Heart right ventricle (tissue), 16 donors: Measurements from ENCODE around the gene NUP205. TPM values are rescaled to one million over a fixed set of nuclear protein-coding genes. Genes with fewer than 3 reads are reported as not detected.

Experiments
- ATAC-seq, 8 donors: fragments of 200-7000 bp; cut with Tn5 transposase; one replicate each; pipeline ENCODE4 v1.9.1; 2020; ENCODE audit warnings: mild to moderate bottlenecking in 8 of 8, moderate library complexity in 8 of 8, moderate number of reproducible peaks in 1 of 8
- DNase-seq, 2 donors: peaks; one replicate each; pipeline ENCODE4 v3.0.0-alpha.2; 2020
- H3K27ac ChIP-seq, 10 donors: fragments of 200-600 bp; sonication (generic) in 2 of 10; one replicate each; pipeline versions ENCODE4 v1.5.0 to v1.8.0; 2020 to 2022; ENCODE audit warnings: mild to moderate bottlenecking in 3 of 10
- H3K27me3 ChIP-seq, 7 donors: fragments of 200-600 bp; one replicate each; pipeline ENCODE4 v1.8.0; 2021 to 2022; ENCODE audit warnings: mild to moderate bottlenecking in 2 of 7
- H3K36me3 ChIP-seq, 9 donors: fragments of 200-600 bp; sonication (generic) in 1 of 9; one replicate each; pipeline versions ENCODE4 v1.5.0 to v1.8.0; 2020 to 2022; ENCODE audit warnings: mild to moderate bottlenecking in 2 of 9
- H3K4me1 ChIP-seq, 9 donors: fragments of 200-600 bp; sonication (generic) in 1 of 9; one replicate each; pipeline versions ENCODE4 v1.5.0 to v1.8.0; 2020 to 2022; ENCODE audit warnings: mild to moderate bottlenecking in 4 of 9
- H3K4me3 ChIP-seq, 10 donors: fragments of 200-600 bp; sonication (generic) in 2 of 10; one replicate each; pipeline versions ENCODE4 v1.5.0 to v1.8.0; 2020 to 2022; ENCODE audit warnings: mild to moderate bottlenecking in 7 of 10, moderate library complexity in 2 of 10
- H3K9me3 ChIP-seq, 11 donors: fragments of 200-600 bp in 10 of 11; sonication (generic) in 2 of 11; one replicate each; pipeline versions ENCODE4 v1.5.0 to v1.8.0; 2013 to 2022; ENCODE audit warnings: mild to moderate bottlenecking in 2 of 11, control low read depth in 1 of 11, moderate library complexity in 1 of 11
- WGBS, 2 donors: extraction: QIAGEN DNeasy Blood & Tissue Kit; methylation state at CpG; one replicate each; pipeline ENCODE4 v1.1.7; 2013; ENCODE audit warnings: inconsistent platforms in 1 of 2; 5-methylcytosine and 5-hydroxymethylcytosine counted together
- intact Hi-C, 10 donors: fragments of 100-400 bp; cut with DNase I; formaldehyde crosslinking; loops; one replicate each; pipeline versions ENCODE4 v1.11.1 to v1.14.2; 2022
- polyA plus RNA-seq, 2 donors: library from polyadenylated mRNA; stranded (reverse); fragments of 200-250 nt; gene quantifications; one replicate each; pipeline ENCODE4 v1.2.3, GENCODE V29; 2013
- total RNA-seq, 10 donors: library from RNA; stranded (reverse); fragmentation: NEBNext Ultra II Directional in 3 of 10; extraction: Animal tissue kit (Norgen Biotek cat#: 25700) in 3 of 10; gene quantifications; one replicate each; pipeline versions ENCODE4 v1.2.1 to v1.2.4, GENCODE V29; 2021 to 2023
- TF ChIP-seq, protein P1 (sequence below), 9 donors: fragments of 200-600 bp; sonication (generic) in 2 of 9; IDR thresholded peaks; one replicate each; pipeline versions ENCODE4 v1.5.0 to v1.8.0; 2021 to 2022; ENCODE audit warnings: antibody characterized with exemption in 9 of 9, mild to moderate bottlenecking in 5 of 9, moderate library complexity in 1 of 9
- donor health status: Arrhythmogenic right ventricular cardiomyopathy.
- donor health status: ischemic (EF 13 %, LVEDD 7.1; RV severe dilation, severe dysfunction).
- donor health status: healthy with polysubstance abuse.
- donor health status: DM: no; HTN: yes; CAD: no.
- donor health status: DM: no; HTN: no; CAD: no.
- donor health status: ischemic (EF 25% LVEDD 6.9; RV normal size, moderate dysfunction).
- donor health status: ischemic (EF 25% LVEDD 5.7; RV mildly dilated, moderate dysfunction).
- donor health status: healthy.
- donor health status: DM: yes; HTN: yes; CAD: no.
- donor health status: Ischemic cardiomyopathy.
- donor health status: ischemic (EF 35%, LVEDD 5.7; RV mildly dilated, moderate dysfunction).
- donor health status: nonischemic (EF 11% LVEDD 7.7; RV severe dilation, severe dysfunction).
- donor health status: DM: yes; HTN: yes; CAD: no.
- donor health status: PGD.
- donor health status: ischemic (EF 29% LVEDD 5.4; RV normal size, mild dysfunction).
- donor health status: nonischemic (EF 23%, LVEDD 6.1; RV moderate dilation, normal function).

Gene NUP205
- total and polyA plus RNA-seq, 12 donors, result 11.6 to 23.6 (median 14.1) TPM

DNA sequence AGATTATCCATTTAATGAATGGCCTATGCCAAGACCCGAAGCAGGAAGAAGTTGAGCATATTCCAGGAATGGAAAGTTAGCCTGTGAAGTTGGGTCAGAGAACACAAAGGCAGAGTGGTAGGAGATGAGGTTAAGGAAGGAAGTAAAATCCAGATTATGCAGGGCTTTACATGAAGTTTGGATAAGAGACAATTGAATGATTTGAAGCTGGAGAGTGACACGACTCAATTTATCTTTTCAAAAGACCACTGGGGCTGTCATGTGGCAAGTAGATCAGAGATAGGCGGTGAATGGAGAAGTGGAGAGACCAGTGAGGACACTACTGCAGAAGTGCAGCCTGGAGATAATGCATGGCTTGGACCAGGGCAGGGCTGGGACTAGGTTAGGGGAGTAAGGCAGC is 40.7 kb upstream of the NUP205 start:
- WGBS, 2 donors, result 69 to 71% methylated on average over 3 of the region's 3 CpGs

DNA sequence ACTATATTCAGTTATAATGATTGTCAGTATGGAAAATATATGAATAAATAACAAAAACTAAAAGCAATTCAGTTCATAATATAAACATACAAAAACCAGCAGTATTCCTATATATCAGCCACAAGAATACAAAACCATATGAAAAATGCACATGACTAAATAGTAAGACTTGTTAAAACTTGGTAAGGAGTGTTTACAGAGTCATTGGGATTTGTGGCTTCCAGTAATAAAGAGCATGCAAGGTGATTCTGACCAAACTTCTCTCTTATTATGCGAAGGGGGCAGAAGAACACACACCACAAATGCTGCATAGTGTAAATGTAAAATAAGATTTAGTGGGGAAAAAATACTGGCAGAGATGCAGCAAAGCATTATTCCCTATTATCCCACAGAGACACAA is 39.0 kb upstream of the NUP205 start:
- Histone ChIP-seq H3K27me3 (no peaks in the 10 kb centered on the region), H3K4me1 (no peaks in the 10 kb centered on the region), H3K27ac (no peak overlapping the region), H3K9me3 (peaks cover 0 to 6% (median 0%) of the 10 kb centered on the region in 11 donors), H3K4me3 (no peak overlapping the region), H3K36me3 (no peaks in the 10 kb centered on the region)
- ATAC-seq (no peak), DNase-seq (no peak)
- intact Hi-C loops, result loop anchor here in 1 of 10 donors (10.0 kb wide), 1 partner anchor 126 kb away; no protein-coding TSS in a partner anchor
- WGBS, 2 donors, result 94 to 97% methylated on average over 1 of the region's 1 CpG
- TF ChIP-seq, protein P1, sequence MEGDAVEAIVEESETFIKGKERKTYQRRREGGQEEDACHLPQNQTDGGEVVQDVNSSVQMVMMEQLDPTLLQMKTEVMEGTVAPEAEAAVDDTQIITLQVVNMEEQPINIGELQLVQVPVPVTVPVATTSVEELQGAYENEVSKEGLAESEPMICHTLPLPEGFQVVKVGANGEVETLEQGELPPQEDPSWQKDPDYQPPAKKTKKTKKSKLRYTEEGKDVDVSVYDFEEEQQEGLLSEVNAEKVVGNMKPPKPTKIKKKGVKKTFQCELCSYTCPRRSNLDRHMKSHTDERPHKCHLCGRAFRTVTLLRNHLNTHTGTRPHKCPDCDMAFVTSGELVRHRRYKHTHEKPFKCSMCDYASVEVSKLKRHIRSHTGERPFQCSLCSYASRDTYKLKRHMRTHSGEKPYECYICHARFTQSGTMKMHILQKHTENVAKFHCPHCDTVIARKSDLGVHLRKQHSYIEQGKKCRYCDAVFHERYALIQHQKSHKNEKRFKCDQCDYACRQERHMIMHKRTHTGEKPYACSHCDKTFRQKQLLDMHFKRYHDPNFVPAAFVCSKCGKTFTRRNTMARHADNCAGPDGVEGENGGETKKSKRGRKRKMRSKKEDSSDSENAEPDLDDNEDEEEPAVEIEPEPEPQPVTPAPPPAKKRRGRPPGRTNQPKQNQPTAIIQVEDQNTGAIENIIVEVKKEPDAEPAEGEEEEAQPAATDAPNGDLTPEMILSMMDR (IDR thresholded peaks at IDR 0.05), result no peak

More for the DNA sequence above, 40.7 kb upstream of the NUP205 start:
- DNase-seq (no peak), ATAC-seq (no peak)
- no peaks in the 10 kb centered on the region for H3K36me3 ChIP-seq
- H3K4me1 ChIP-seq, result no peaks in the 10 kb centered on the region
- no peaks in the 10 kb centered on the region for H3K9me3 ChIP-seq
- H3K27me3 ChIP-seq, result no peaks in the 10 kb centered on the region
- TF ChIP-seq, protein P1 (IDR thresholded peaks at IDR 0.05), result no peak
- no peak overlapping the region for H3K4me3 ChIP-seq
- intact Hi-C loops, result loop anchor here in 1 of 10 donors (10.0 kb wide), 1 partner anchor 128 kb away; no protein-coding TSS in a partner anchor
- H3K27ac ChIP-seq, result no peak overlapping the region

DNA sequence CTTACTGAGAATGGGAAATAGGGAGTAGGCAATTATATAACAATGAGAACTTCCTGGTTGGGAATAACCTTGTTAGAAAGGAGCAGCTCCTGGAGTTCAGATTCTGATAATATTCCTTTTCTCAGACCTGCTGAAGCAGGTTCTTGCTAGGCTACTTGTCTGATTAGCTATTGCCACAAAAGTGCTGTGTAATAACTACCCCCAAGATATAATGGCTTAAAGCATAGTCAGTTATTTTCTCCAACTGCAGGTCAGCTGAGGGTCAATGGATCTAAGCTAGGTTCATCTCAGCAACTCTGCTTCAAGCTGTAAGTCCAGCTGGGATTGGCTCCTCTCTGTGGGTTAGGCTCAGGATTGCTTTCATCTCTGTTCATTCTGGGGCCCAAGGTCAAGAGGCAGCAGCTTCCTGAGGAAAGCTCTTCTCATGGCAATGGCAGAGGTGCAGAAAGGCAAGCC is 38.5 kb upstream of the NUP205 start:
- TF ChIP-seq, protein P1 (IDR thresholded peaks at IDR 0.05), result no peak
- H3K27me3 ChIP-seq, result no peaks in the 10 kb centered on the region
- DNase-seq (peak in 1 of 2 donors; percentile 10), ATAC-seq (peak in 1 of 8 donors; percentile 38)
- H3K36me3 ChIP-seq, result no peaks in the 10 kb centered on the region
- no peak overlapping the region for H3K4me3 ChIP-seq
- intact Hi-C loops, result loop anchor here in 1 of 10 donors (10.0 kb wide), 1 partner anchor 126 kb away; no protein-coding TSS in a partner anchor
- H3K9me3 ChIP-seq, result peaks cover 0 to 6% (median 0%) of the 10 kb centered on the region in 11 donors
- no peak overlapping the region for H3K27ac ChIP-seq
- H3K4me1 ChIP-seq, result no peaks in the 10 kb centered on the region

DNA sequence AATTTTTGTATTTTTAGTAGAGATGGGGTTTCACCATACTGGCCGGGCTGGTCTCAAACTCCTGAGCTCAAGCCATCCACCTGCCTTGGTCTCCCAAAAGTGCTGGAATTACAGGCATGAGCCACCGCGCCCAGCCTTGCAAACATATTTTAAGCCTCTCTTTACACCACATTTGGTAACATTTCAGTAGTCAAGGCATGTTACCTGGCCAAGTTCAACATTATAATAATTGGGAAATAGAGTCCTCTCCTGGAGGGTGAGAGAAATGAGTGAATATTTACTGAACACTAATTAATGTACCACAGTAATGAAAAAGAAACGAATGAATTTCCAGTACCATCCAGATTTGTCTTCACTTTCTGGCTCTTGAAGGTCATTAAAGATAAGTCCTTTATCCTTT is 37.8 kb upstream of the NUP205 start:
- intact Hi-C loops, result loop anchor here in 1 of 10 donors (10.0 kb wide), 1 partner anchor 125 kb away; no protein-coding TSS in a partner anchor
- TF ChIP-seq, protein P1 (IDR thresholded peaks at IDR 0.05), result no peak

More for the DNA sequence above, 37.8 kb upstream of the NUP205 start:
- peaks cover 0 to 6% (median 0%) of the 10 kb centered on the region in 11 donors for H3K9me3 ChIP-seq
- WGBS, 2 donors, result 87 to 92% methylated on average over 4 of the region's 4 CpGs
- no peaks in the 10 kb centered on the region for H3K36me3 ChIP-seq
- no peak for ATAC-seq
- no peaks in the 10 kb centered on the region for H3K4me1 ChIP-seq
- DNase-seq, result no peak
- H3K27me3 ChIP-seq, result no peaks in the 10 kb centered on the region
- no peak overlapping the region for H3K4me3 ChIP-seq
- no peak overlapping the region for H3K27ac ChIP-seq
